K562 (cell line): ENCODE measurements around the gene ANO6. TPM values are rescaled to one million over a fixed set of nuclear protein-coding genes. Genes with fewer than 3 reads are reported as not detected.

ENCODE experiments used
- ATAC-seq: fragments of 200-7000 bp; cut with Tn5 transposase; 3 replicates; pipeline ENCODE4 v1.9.1; 2020; ENCODE audit warnings: moderate library complexity
- BruUV-seq: library from RNA; stranded (reverse); fragments of 400-500 nt; replicated peaks from 2 replicates; lab custom pipeline; 2021; lab: Mats Ljungman, UMichigan
- CTCF ChIA-PET: fragments of 300-600 bp; formaldehyde crosslinking; extraction: SDS; loops from one replicate; lab custom pipeline; 2021; ENCODE audit warnings: low intra/inter-chr PET ratio; lab: Yijun Ruan, JAX
- POLR2A ChIA-PET: fragments of 300-600, 350-650 bp; sonication (Branson Sonifier 250); formaldehyde crosslinking; extraction: SDS; loops from one replicate; lab custom pipeline; 2021; ENCODE audit warnings: antibody characterized with exemption, inconsistent platforms; lab: Yijun Ruan, JAX
- DNase-seq, 4 experiments: peaks; one replicate each; pipeline versions ENCODE4 v3.0.0 to v3.0.0-alpha.2; 2011 to 2018; ENCODE audit warnings: low spot score in 3 of 4, mixed read lengths in 3 of 4; ENCODE audit errors: extremely low read depth in 1 of 4
- FAIRE-seq: peaks from 2 replicates; lab custom pipeline; 2011; peaks lifted over from hg19 to GRCh38; lab: Jason Lieb, UNC
- H2AFZ ChIP-seq: 2 replicates; pipeline ENCODE4 v1.6.0; 2011; ENCODE audit warnings: low read depth, low read length, control low read depth, inconsistent platforms
- H3K27ac ChIP-seq: fragments of 200-600 bp; 3 replicates; pipeline ENCODE4 v1.8.0; 2011; ENCODE audit warnings: low read depth, mild to moderate bottlenecking, control low read depth, inconsistent platforms, low read length, moderate library complexity, mixed read lengths; ENCODE audit errors: extremely low read depth
- H3K27me3 ChIP-seq, 2 experiments: fragments of 300-600 bp in 1 of 2; 2 replicates in 1 of 2; 3 replicates in 1 of 2; pipeline versions ENCODE4 v1.6.0 to v1.8.0; 2011; ENCODE audit warnings: inconsistent platforms in 2 of 2, low read length in 2 of 2, mild to moderate bottlenecking in 1 of 2, mixed read lengths in 1 of 2, moderate library complexity in 1 of 2; ENCODE audit not compliant: control insufficient read depth in 2 of 2, insufficient read depth in 2 of 2
- H3K36me3 ChIP-seq: fragments of 300-600 bp; 3 replicates; pipeline ENCODE4 v1.8.0; 2011; ENCODE audit warnings: mild to moderate bottlenecking, low read length, inconsistent platforms; ENCODE audit not compliant: control insufficient read depth, insufficient read depth
- H3K4me1 ChIP-seq, 2 experiments: fragments of 200-600 bp in 1 of 2; replicated peaks in 1 of 2; 2 replicates in 1 of 2; 3 replicates in 1 of 2; pipeline versions ENCODE4 v1.5.1 to v1.8.0; 2011; ENCODE audit warnings: inconsistent platforms in 2 of 2, low read length in 2 of 2, mild to moderate bottlenecking in 1 of 2, mixed read lengths in 1 of 2, moderate library complexity in 1 of 2; ENCODE audit not compliant: control insufficient read depth in 2 of 2, insufficient read depth in 2 of 2
- H3K4me2 ChIP-seq: 2 replicates; pipeline ENCODE4 v1.6.1; 2011; ENCODE audit warnings: low read length, control low read depth, inconsistent platforms, mixed read lengths; ENCODE audit not compliant: insufficient read depth
- H3K4me3 ChIP-seq: fragments of 200-600 bp; sonication (generic), shearing (Covaris generic); 2 replicates; pipeline ENCODE4 v1.5.1; 2016; ENCODE audit warnings: control low read depth, inconsistent platforms
- H3K79me2 ChIP-seq: fragments of 200-600 bp; 3 replicates; pipeline ENCODE4 v1.8.0; 2011; ENCODE audit warnings: low read length, inconsistent platforms; ENCODE audit not compliant: control insufficient read depth, insufficient read depth
- H3K9ac ChIP-seq, 2 experiments: 2 replicates each; pipeline versions ENCODE4 v1.6.0 to v1.6.1; 2011; ENCODE audit warnings: low read depth in 2 of 2, low read length in 2 of 2, control low read depth in 1 of 2, inconsistent platforms in 1 of 2, mild to moderate bottlenecking in 1 of 2, mixed read lengths in 1 of 2; ENCODE audit not compliant: insufficient read depth in 1 of 2
- H3K9me1 ChIP-seq: one replicate; pipeline ENCODE4 v1.6.0; 2011; ENCODE audit warnings: inconsistent platforms, mild to moderate bottlenecking, low read length, moderate library complexity; ENCODE audit not compliant: control insufficient read depth, insufficient read depth
- H3K9me3 ChIP-seq: replicated peaks from 2 replicates; pipeline ENCODE4 v1.5.1; 2011; ENCODE audit warnings: low read depth, low read length, inconsistent platforms; ENCODE audit not compliant: control insufficient read depth, insufficient read depth
- H4K20me1 ChIP-seq: replicated peaks from 2 replicates; pipeline ENCODE4 v1.6.1; 2011; ENCODE audit warnings: low read length, inconsistent platforms, mixed read lengths; ENCODE audit not compliant: control insufficient read depth, insufficient read depth
- HMGXB4 ChIP-seq: sonication (generic); formaldehyde crosslinking; IDR thresholded peaks from 2 replicates; pipeline ENCODE4 v1.8.1; 2023; ENCODE audit warnings: mild to moderate bottlenecking, missing genetic modification reagents
- KDM2B ChIP-seq: fragments of 250-450 bp; sonication (Bioruptor Pico); IDR thresholded peaks from 2 replicates; pipeline ENCODE4 v1.8.0; 2021; ENCODE audit warnings: mild to moderate bottlenecking, moderate library complexity
- LCOR ChIP-seq: sonication (generic); formaldehyde crosslinking; IDR thresholded peaks from 2 replicates; pipeline ENCODE4 v1.8.0; 2022; ENCODE audit warnings: mild to moderate bottlenecking, missing genetic modification reagents
- MXD1 ChIP-seq: fragments of 250-450 bp; sonication (Bioruptor Pico); IDR thresholded peaks from 2 replicates; pipeline ENCODE4 v1.8.0; 2021; ENCODE audit warnings: borderline replicate concordance, mild to moderate bottlenecking, moderate library complexity; ENCODE audit not compliant: poor library complexity, severe bottlenecking
- NFYB ChIP-seq: IDR thresholded peaks from 2 replicates; pipeline ENCODE4 v1.6.1; 2011; ENCODE audit warnings: mild to moderate bottlenecking, moderate library complexity; ENCODE audit not compliant: insufficient read length; ENCODE audit errors: extremely low read depth
- SMARCA5 ChIP-seq: fragments of 450-650 bp; IDR thresholded peaks from 2 replicates; pipeline ENCODE4 v1.6.1; 2016
- SMC3 ChIP-seq: conservative IDR thresholded peaks from 2 replicates; pipeline ENCODE4 v1.6.1; 2011; ENCODE audit warnings: low read depth, low read length, improper control_type of control experiment; ENCODE audit not compliant: insufficient read depth
- XRCC5 ChIP-seq: fragments of 200-400 bp; formaldehyde crosslinking; IDR thresholded peaks from 2 replicates; pipeline ENCODE4 v1.6.1; 2017; ENCODE audit warnings: low read depth, mild to moderate bottlenecking, low read length
- ZBTB12 ChIP-seq: fragments of 250-450 bp; sonication (Bioruptor Pico); IDR thresholded peaks from 2 replicates; pipeline ENCODE4 v1.4.0; 2020
- ZBTB8A ChIP-seq: fragments of 450-650 bp; IDR thresholded peaks from 2 replicates; pipeline ENCODE4 v1.6.1; 2018; ENCODE audit warnings: mild to moderate bottlenecking, moderate library complexity; ENCODE audit not compliant: partially characterized antibody
- ZNF121 ChIP-seq: sonication (generic); formaldehyde crosslinking; conservative IDR thresholded peaks from 2 replicates; pipeline ENCODE4 v1.8.0; 2022; ENCODE audit warnings: missing genetic modification reagents
- ZNF239 ChIP-seq: fragments of 250-450 bp; sonication (Bioruptor Pico); IDR thresholded peaks from 2 replicates; pipeline ENCODE4 v1.4.0; 2020; ENCODE audit warnings: mild to moderate bottlenecking
- ZNF277 ChIP-seq: fragments of 250-450 bp; sonication (Bioruptor Pico); IDR thresholded peaks from 2 replicates; pipeline ENCODE4 v1.8.0; 2022; ENCODE audit warnings: inconsistent platforms, mild to moderate bottlenecking, moderate library complexity, borderline replicate concordance
- ZNF384 ChIP-seq: IDR thresholded peaks from 2 replicates; pipeline ENCODE4 v1.6.1; 2012; ENCODE audit warnings: low read depth, low read length, improper control_type of control experiment
- ZSCAN29 ChIP-seq: fragments of 450-650 bp; IDR thresholded peaks from 2 replicates; pipeline ENCODE4 v1.6.1; 2017
- WGBS: fragments of 100-300 bp; shearing (Covaris generic); methylation state at CpG from one replicate; pipeline ENCODE4 v1.1.6; 2016; ENCODE audit warnings: low coverage, mixed read lengths; ENCODE audit not compliant: insufficient coverage; ENCODE audit errors: missing lambda C conversion rate; 5-methylcytosine and 5-hydroxymethylcytosine counted together
- in situ Hi-C: fragments of 300-500 bp; cut with MboI; formaldehyde crosslinking; loops from 4 replicates; pipeline ENCODE4 v1.15.0; 2018; ENCODE audit warnings: inconsistent platforms, mixed read lengths
- intact Hi-C: fragments of 100-400 bp; cut with micrococcal nuclease; formaldehyde crosslinking; loops from 2 replicates; pipeline ENCODE4 v1.14.2; 2022
- polyA plus RNA-seq, 8 experiments: library from polyadenylated mRNA; depleted of rRNA in 4 of 8; stranded (reverse) in 5 of 8; unstranded in 3 of 8; fragments of >200 nt; fragmentation: Nextera tagmentation in 2 of 8; fragmentation: Illumina TruSeq in 1 of 8; extraction: Ambion mirVana in 2 of 8; extraction: Trizol in 1 of 8; gene quantifications; 2 replicates each; pipeline versions ENCODE4 v1.2.1 to v1.2.3, GENCODE V29; 2011 to 2014; ENCODE audit warnings: inconsistent platforms in 1 of 8, missing spikeins in 1 of 8
- total RNA-seq, 7 experiments: library from RNA; depleted of rRNA in 6 of 7; stranded (reverse); fragments of >200 nt in 6 of 7; fragmentation: Illumina TruSeq in 2 of 7; extraction: Trizol in 2 of 7; gene quantifications; 2 replicates each; pipeline versions ENCODE4 v1.2.1 to v1.2.3, GENCODE V29; 2011 to 2021; ENCODE audit warnings: low replicate concordance in 1 of 7
- TF ChIP-seq, protein P1 (sequence below): fragments of 450-650 bp; IDR thresholded peaks from 2 replicates; pipeline ENCODE4 v1.6.1; 2016; ENCODE audit warnings: missing biosample characterization, missing genetic modification characterization

The ANO6 gene
- total and polyA plus RNA-seq, 9 of the 15 experiments (the other 6 are each of a cell fraction or from before 2014, with no cell fraction given): 3.5 to 24.7 (median 20.3) TPM

DNA sequence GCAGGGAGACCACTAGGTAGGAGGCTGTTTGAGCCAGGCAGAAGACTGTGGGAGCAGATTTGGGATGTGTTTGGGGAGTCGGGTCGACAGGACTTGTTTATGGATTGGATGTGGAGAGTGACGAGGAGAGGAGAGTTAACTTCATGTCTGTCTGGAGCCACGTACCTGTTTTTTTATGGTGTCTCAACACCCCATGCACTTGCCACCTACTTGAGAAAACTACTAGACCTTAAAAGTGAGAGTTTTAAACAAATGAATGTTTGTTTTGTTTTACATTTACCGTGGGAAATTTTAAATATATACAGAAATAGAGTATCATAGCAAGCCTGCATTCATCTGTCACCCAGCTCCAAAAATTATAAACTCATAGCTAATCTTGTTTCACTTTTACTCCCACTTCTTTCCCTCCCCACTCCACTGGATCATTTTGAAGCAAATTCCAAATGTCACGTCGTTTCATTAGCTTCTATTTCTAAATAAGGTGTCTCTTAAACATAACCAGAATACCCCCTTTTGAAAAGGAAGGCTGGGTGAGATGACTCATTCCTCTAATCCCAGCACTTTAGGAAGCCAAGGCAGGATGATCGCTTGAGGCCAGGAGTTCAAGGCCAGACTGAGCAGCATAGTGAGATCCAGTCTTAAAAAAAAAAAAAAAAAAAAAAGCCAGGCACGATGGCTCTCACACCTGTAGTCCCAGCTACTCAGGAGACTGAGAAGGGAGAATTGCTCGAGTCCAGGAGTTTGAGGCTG, 136.2 kb downstream of the ANO6 start (continued):
- TF ChIP-seq ZBTB12: no peak
- TF ChIP-seq MXD1 (CRISPR knock-in tag): no peak
- no peak for TF ChIP-seq LCOR (CRISPR knock-in tag)
- TF ChIP-seq SMC3: no peak
- TF ChIP-seq ZNF277 (CRISPR knock-in tag): no peak

DNA sequence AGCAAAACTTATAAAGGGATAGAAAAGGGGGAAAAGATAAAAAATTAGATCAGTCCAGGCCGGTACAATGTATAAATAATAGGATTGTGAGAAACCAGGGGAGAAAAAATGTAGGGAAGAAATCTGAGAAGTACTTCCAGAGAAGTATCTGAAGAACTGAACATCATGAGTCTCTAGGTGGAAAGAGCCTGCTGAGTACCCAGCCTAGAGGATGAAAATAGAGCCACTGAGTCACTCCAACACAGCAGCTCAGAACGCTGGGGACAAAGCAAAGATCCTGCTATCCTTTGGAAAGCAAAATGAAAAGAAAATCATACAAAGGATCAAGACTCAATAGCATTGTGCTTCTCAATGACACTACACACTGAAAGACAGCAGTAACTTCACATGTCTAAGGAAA, 138.0 kb downstream of the ANO6 start:
- ATAC-seq (no peak), FAIRE-seq (peak; percentile 23), DNase-seq (no peak)
- H4K20me1 ChIP-seq: no peaks in the 10 kb centered on the region
- intact Hi-C loops: no loop called here
- ChIA-PET POLR2A (no interaction called here), CTCF (no interaction called here)
- BruUV-seq: no TSS peak
- peaks cover 25% of the 10 kb centered on the region for H3K36me3 ChIP-seq
- no peaks in the 10 kb centered on the region for H3K27me3 ChIP-seq
- no peak overlapping the region for H3K4me3 ChIP-seq
- TF ChIP-seq NFYB (no peak), ZSCAN29 (no peak), XRCC5 (no peak), HMGXB4 (CRISPR knock-in tag) (no peak), ZNF121 (no peak), KDM2B (no peak), ZNF384 (no peak), SMARCA5 (no peak), ZBTB8A (no peak), ZNF239 (CRISPR knock-in tag) (no peak)
- TF ChIP-seq, protein P1, sequence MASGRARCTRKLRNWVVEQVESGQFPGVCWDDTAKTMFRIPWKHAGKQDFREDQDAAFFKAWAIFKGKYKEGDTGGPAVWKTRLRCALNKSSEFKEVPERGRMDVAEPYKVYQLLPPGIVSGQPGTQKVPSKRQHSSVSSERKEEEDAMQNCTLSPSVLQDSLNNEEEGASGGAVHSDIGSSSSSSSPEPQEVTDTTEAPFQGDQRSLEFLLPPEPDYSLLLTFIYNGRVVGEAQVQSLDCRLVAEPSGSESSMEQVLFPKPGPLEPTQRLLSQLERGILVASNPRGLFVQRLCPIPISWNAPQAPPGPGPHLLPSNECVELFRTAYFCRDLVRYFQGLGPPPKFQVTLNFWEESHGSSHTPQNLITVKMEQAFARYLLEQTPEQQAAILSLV (tag): no peak
- peaks cover 0 to 8% of the 10 kb centered on the region in 2 experiments; a peak in 2 of 5 replicates for H3K4me1 ChIP-seq
- H2AFZ ChIP-seq: no peak overlapping the region
- no peaks in the 10 kb centered on the region for H3K9me3 ChIP-seq
- 62% methylated on average over 2 of the region's 2 CpGs for WGBS
- no peak overlapping the region for H3K27ac ChIP-seq
- no peak overlapping the region for H3K4me2 ChIP-seq
- in situ Hi-C loops: no loop called here
- no peaks in the 10 kb centered on the region for H3K9me1 ChIP-seq
- no peaks in the 10 kb centered on the region for H3K79me2 ChIP-seq
- no peak overlapping the region for H3K9ac ChIP-seq
